A549 (cell line): ENCODE data around the gene OXLD1. TPM values are rescaled to one million over a fixed set of nuclear protein-coding genes. Genes with fewer than 3 reads are reported as not detected.
A peak's percentile ranks its signal among the peaks of the same experiment; 100 is the strongest.

Source experiments
- ATAC-seq, 2 experiments: fragments of 200-7000 bp in 1 of 2; fragments of >200 bp in 1 of 2; cut with Nextera tagmentation in 1 of 2; cut with Tn5 transposase in 1 of 2; 3 replicates each; pipeline versions ENCODE4 v1.8.0 to v1.9.1; 2018 to 2020; ENCODE audit warnings: mild to moderate bottlenecking in 1 of 2, moderate library complexity in 1 of 2
- CTCF ChIA-PET: fragments of 300-600 bp; sonication (Branson Sonifier 250); formaldehyde crosslinking; extraction: SDS; loops from one replicate; lab custom pipeline; 2021; ENCODE audit warnings: antibody characterized with exemption, inconsistent platforms; lab: Yijun Ruan, JAX
- POLR2A ChIA-PET: fragments of 350-600 bp; formaldehyde crosslinking; extraction: SDS; loops from one replicate; lab custom pipeline; 2021; ENCODE audit warnings: antibody characterized with exemption, inconsistent platforms; lab: Yijun Ruan, JAX
- DNase-seq, 2 experiments: peaks; one replicate each; pipeline versions ENCODE4 v3.0.0 to v3.0.0-alpha.2; 2011 to 2016; ENCODE audit warnings: low read depth in 1 of 2, low spot score in 1 of 2
- FAIRE-seq: peaks from 2 replicates; lab custom pipeline; 2011; peaks lifted over from hg19 to GRCh38; lab: Jason Lieb, UNC
- H3K27ac ChIP-seq, 2 experiments: fragments of >200 bp; sonication (Bioruptor Twin); formaldehyde crosslinking; 3 replicates each; pipeline ENCODE4 v1.5.1; 2016 to 2017
- H3K4me1 ChIP-seq: fragments of >200 bp; sonication (Bioruptor Twin); formaldehyde crosslinking; 3 replicates; pipeline ENCODE4 v1.6.1; 2016
- H3K4me2 ChIP-seq: fragments of >200 bp; sonication (Bioruptor Twin); formaldehyde crosslinking; 3 replicates; pipeline ENCODE4 v1.6.1; 2016
- H3K4me3 ChIP-seq: fragments of >200 bp; sonication (Bioruptor Twin); formaldehyde crosslinking; 3 replicates; pipeline ENCODE4 v1.5.1; 2016
- H3K9me3 ChIP-seq: fragments of >200 bp; sonication (Bioruptor Twin); formaldehyde crosslinking; 3 replicates; pipeline ENCODE4 v1.6.1; 2016
- ATOH8 ChIP-seq: fragments of 250-450 bp; sonication (Bioruptor Pico); IDR thresholded peaks from 2 replicates; pipeline ENCODE4 v1.5.0; 2020; ENCODE audit warnings: low read depth, mild to moderate bottlenecking, moderate library complexity
- EP300 ChIP-seq, 2 experiments: fragments of >200 bp; sonication (Bioruptor Twin); formaldehyde crosslinking; IDR thresholded peaks; 2 replicates in 1 of 2; 3 replicates in 1 of 2; pipeline ENCODE4 v1.6.1; 2016 to 2017
- FOSB ChIP-seq: fragments of 250-450 bp; sonication (Bioruptor Pico); IDR thresholded peaks from 2 replicates; pipeline ENCODE4 v1.5.0; 2020; ENCODE audit warnings: mild to moderate bottlenecking, moderate library complexity
- FOXS1 ChIP-seq: fragments of 250-450 bp; sonication (Bioruptor Pico); IDR thresholded peaks from 2 replicates; pipeline ENCODE4 v1.5.0; 2020; ENCODE audit warnings: mild to moderate bottlenecking, moderate library complexity
- HDAC2 ChIP-seq: fragments of 200-600 bp; sonication (generic); IDR thresholded peaks from 2 replicates; pipeline ENCODE4 v1.6.1; 2016
- HEYL ChIP-seq: fragments of 250-450 bp; sonication (Bioruptor Pico); IDR thresholded peaks from 2 replicates; pipeline ENCODE4 v1.8.0; 2021; ENCODE audit warnings: mild to moderate bottlenecking, moderate library complexity
- HMGXB4 ChIP-seq: fragments of 250-450 bp; sonication (Bioruptor Pico); IDR thresholded peaks from 2 replicates; pipeline ENCODE4 v1.5.0; 2021; ENCODE audit warnings: mild to moderate bottlenecking, moderate library complexity, borderline replicate concordance
- HOXB13 ChIP-seq: fragments of 250-450 bp; sonication (Bioruptor Pico); IDR thresholded peaks from 2 replicates; pipeline ENCODE4 v1.5.0; 2020; ENCODE audit warnings: low read depth, mild to moderate bottlenecking, moderate library complexity
- JUNB ChIP-seq: fragments of >200 bp; sonication (Bioruptor Twin); formaldehyde crosslinking; IDR thresholded peaks from 2 replicates; pipeline ENCODE4 v1.6.1; 2016
- NR3C1 ChIP-seq: fragments of >200 bp; sonication (Bioruptor Twin); formaldehyde crosslinking; IDR thresholded peaks from 3 replicates; pipeline ENCODE4 v1.6.1; 2017
- PBX3 ChIP-seq: IDR thresholded peaks from 2 replicates; pipeline ENCODE4 v1.6.1; 2012
- POLR2A ChIP-seq: IDR thresholded peaks from 2 replicates; pipeline ENCODE4 v1.6.1; 2012; ENCODE audit warnings: mild to moderate bottlenecking, low read length
- RARB ChIP-seq: fragments of 250-450 bp; sonication (Bioruptor Pico); IDR thresholded peaks from 2 replicates; pipeline ENCODE4 v1.8.0; 2021; ENCODE audit warnings: mild to moderate bottlenecking, moderate library complexity
- SMC3 ChIP-seq: fragments of >200 bp; sonication (Bioruptor Twin); formaldehyde crosslinking; IDR thresholded peaks from 3 replicates; pipeline ENCODE4 v1.6.1; 2018; ENCODE audit warnings: inconsistent platforms
- WGBS: methylation state at CpG from one replicate; pipeline ENCODE4 v1.1.6; 2017; ENCODE audit errors: missing lambda C conversion rate; 5-methylcytosine and 5-hydroxymethylcytosine counted together
- polyA plus RNA-seq, 4 experiments: library from polyadenylated mRNA; depleted of rRNA in 3 of 4; stranded (reverse); fragments of >200 nt; fragmentation: RNase III in 1 of 4; extraction: RNeasy Plus Mini Kit Qiagen cat#74134 plus additional on column Dnase treatment in 1 of 4; gene quantifications; 2 replicates in 3 of 4; 3 replicates in 1 of 4; pipeline ENCODE4 v1.2.3, GENCODE V29; 2011 to 2017
- TF ChIP-seq, protein P1 (sequence below): fragments of 450-650 bp; IDR thresholded peaks from 2 replicates; pipeline ENCODE4 v1.6.1; 2014; ENCODE audit warnings: antibody characterized with exemption
- TF ChIP-seq, protein P2 (sequence below): fragments of 200-600 bp; sonication (generic); IDR thresholded peaks from 2 replicates; pipeline ENCODE4 v1.6.1; 2016; ENCODE audit warnings: antibody characterized with exemption, mild to moderate bottlenecking, moderate library complexity
- TF ChIP-seq, protein P3 (sequence below): fragments of >200 bp; sonication (Bioruptor Twin); formaldehyde crosslinking; IDR thresholded peaks from 3 replicates; pipeline ENCODE4 v1.6.1; 2016

Gene OXLD1
- polyA plus RNA-seq, 2 of the 4 experiments (the other 2 are of a cell fraction): 38.7 to 47.1 TPM

- TF ChIP-seq ATOH8 (CRISPR knock-in tag) (peak; percentile 87; the same call in 1 of the 2 replicates), SMC3 (no peak), HMGXB4 (CRISPR knock-in tag) (0 out of 2 replicates have a peak, but pooled peaks have one; percentile 49), FOSB (CRISPR knock-in tag) (no peak), NR3C1 (no peak), HDAC2 (peak; percentile 35; the same call in 1 of the 2 replicates), FOXS1 (CRISPR knock-in tag) (no peak), JUNB (no peak), HEYL (CRISPR knock-in tag) (no peak), HOXB13 (CRISPR knock-in tag) (peak; percentile 68; the same call in 1 of the 2 replicates), RARB (CRISPR knock-in tag) (no peak)
- TF ChIP-seq, protein P1, sequence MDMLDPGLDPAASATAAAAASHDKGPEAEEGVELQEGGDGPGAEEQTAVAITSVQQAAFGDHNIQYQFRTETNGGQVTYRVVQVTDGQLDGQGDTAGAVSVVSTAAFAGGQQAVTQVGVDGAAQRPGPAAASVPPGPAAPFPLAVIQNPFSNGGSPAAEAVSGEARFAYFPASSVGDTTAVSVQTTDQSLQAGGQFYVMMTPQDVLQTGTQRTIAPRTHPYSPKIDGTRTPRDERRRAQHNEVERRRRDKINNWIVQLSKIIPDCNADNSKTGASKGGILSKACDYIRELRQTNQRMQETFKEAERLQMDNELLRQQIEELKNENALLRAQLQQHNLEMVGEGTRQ: peak; percentile 78
- TF ChIP-seq, protein P2, sequence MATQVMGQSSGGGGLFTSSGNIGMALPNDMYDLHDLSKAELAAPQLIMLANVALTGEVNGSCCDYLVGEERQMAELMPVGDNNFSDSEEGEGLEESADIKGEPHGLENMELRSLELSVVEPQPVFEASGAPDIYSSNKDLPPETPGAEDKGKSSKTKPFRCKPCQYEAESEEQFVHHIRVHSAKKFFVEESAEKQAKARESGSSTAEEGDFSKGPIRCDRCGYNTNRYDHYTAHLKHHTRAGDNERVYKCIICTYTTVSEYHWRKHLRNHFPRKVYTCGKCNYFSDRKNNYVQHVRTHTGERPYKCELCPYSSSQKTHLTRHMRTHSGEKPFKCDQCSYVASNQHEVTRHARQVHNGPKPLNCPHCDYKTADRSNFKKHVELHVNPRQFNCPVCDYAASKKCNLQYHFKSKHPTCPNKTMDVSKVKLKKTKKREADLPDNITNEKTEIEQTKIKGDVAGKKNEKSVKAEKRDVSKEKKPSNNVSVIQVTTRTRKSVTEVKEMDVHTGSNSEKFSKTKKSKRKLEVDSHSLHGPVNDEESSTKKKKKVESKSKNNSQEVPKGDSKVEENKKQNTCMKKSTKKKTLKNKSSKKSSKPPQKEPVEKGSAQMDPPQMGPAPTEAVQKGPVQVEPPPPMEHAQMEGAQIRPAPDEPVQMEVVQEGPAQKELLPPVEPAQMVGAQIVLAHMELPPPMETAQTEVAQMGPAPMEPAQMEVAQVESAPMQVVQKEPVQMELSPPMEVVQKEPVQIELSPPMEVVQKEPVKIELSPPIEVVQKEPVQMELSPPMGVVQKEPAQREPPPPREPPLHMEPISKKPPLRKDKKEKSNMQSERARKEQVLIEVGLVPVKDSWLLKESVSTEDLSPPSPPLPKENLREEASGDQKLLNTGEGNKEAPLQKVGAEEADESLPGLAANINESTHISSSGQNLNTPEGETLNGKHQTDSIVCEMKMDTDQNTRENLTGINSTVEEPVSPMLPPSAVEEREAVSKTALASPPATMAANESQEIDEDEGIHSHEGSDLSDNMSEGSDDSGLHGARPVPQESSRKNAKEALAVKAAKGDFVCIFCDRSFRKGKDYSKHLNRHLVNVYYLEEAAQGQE: no peak
- TF ChIP-seq, protein P3, sequence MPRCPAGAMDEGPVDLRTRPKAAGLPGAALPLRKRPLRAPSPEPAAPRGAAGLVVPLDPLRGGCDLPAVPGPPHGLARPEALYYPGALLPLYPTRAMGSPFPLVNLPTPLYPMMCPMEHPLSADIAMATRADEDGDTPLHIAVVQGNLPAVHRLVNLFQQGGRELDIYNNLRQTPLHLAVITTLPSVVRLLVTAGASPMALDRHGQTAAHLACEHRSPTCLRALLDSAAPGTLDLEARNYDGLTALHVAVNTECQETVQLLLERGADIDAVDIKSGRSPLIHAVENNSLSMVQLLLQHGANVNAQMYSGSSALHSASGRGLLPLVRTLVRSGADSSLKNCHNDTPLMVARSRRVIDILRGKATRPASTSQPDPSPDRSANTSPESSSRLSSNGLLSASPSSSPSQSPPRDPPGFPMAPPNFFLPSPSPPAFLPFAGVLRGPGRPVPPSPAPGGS: peak; percentile 56; the same call in 1 of the 3 replicates
- TF ChIP-seq, all 56 proteins: peak for 20
These were observed 45.5 kb upstream of the OXLD1 start, which contains the start of gene SLC25A10 (continued) for GRCh38 chr17:81711814-81712467.

DNA sequence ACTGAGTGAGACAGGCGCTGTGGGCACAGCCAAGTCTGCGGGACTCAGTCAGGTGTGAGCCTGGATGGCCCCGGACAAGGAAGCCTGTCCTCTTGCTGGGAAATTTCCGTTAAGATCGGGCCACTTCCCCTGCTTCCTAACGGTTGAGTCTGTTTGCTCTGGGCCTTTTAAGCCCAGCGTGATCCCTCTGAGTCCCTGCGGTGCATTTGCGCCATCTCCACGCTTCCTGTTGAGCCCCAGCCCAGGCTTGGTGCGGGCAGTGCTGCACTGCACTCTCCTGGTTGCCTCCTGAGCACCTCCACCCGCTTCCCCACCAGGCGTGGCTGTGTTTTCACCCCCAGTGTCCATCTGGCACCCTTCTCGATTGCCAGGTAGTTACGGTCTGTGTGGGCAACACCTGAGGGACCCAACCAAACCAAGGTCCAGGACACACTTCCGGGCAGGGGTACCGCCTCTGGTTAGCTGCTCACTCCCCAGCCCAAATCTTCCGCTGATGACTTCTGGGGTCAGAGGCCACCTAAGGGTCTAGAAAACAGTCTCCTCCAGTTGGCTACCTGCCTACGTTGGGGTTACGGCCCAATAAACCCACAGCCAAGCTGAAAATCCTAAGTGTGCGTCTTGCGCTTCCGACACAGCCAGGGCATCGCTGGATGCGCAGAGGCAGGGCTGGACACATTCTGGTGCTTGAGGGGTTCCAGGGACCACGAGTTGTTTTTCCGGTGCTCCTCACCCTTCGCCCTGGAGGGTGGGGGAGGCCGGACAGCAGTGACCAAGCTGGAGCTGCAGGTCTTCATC, 44.3 kb upstream of the OXLD1 start:
- H3K9me3 ChIP-seq: no peaks in the 10 kb centered on the region
- no peak overlapping the region; the same call in 2 of the 3 replicates for H3K4me3 ChIP-seq
- FAIRE-seq (no peak), DNase-seq (no peak), ATAC-seq (no peak; a peak in 1 of 6 replicates)
- CTCF ChIA-PET: interaction anchor here (0.6 to 1.7 kb wide), 4 partner anchors 9 to 34 kb away, joined by 3 to 10 read pairs (median 3); partner anchors contain the start of genes ARL16 and HGS
- WGBS: 89% methylated on average over 29 of the region's 29 CpGs
- H3K4me1 ChIP-seq: peaks cover 20% of the 10 kb centered on the region
- H3K4me2 ChIP-seq: peak overlapping the region; percentile 86
- TF ChIP-seq EP300 (IDR thresholded peaks at IDR 0.05) (no peak), PBX3 (peak; percentile 63), POLR2A (peak; percentile 5; the same call in 1 of the 2 replicates)
- POLR2A ChIA-PET: interaction anchor here (1.0 to 3.9 kb wide), 3 partner anchors 8 to 27 kb away, joined by 6 to 41 read pairs (median 8); partner anchors contain the start of genes ARL16, HGS and MRPL12
- H3K27ac ChIP-seq: peak overlapping the region; percentile 95; a peak in 5 of 6 replicates
